Muscle layer of duodenum (tissue), 2 donors: Measurements from ENCODE around the gene SPOP.
A peak's percentile ranks its signal among the peaks of the same experiment; 100 is the strongest.
"Not testable (repeated sequence)": the region's sequence is repeated elsewhere in the genome, so short reads cannot be mapped to it uniquely, and the experiment has no call there.

Experiments
- H3K27ac ChIP-seq: one replicate; pipeline ENCODE4 v1.7.0; 2013; ENCODE audit warnings: mild to moderate bottlenecking, low read length
- H3K27me3 ChIP-seq: one replicate; pipeline ENCODE4 v1.7.0; 2013; ENCODE audit warnings: low read depth, mild to moderate bottlenecking, control low read depth, low read length
- H3K36me3 ChIP-seq, 2 donors: one replicate each; pipeline ENCODE4 v1.7.0; 2013; ENCODE audit warnings: low read length in 2 of 2, control low read depth in 1 of 2, mild to moderate bottlenecking in 1 of 2; ENCODE audit not compliant: insufficient read depth in 2 of 2, control insufficient read depth in 1 of 2
- H3K4me1 ChIP-seq, 2 donors: one replicate each; pipeline ENCODE4 v1.7.0; 2013; ENCODE audit warnings: low read length in 2 of 2, mild to moderate bottlenecking in 2 of 2, control low read depth in 1 of 2, moderate library complexity in 1 of 2; ENCODE audit not compliant: insufficient read depth in 2 of 2, control insufficient read depth in 1 of 2
- H3K4me3 ChIP-seq, 2 donors: one replicate each; pipeline ENCODE4 v1.7.0; 2013; ENCODE audit warnings: low read length in 2 of 2, low read depth in 1 of 2, mild to moderate bottlenecking in 1 of 2
- H3K9me3 ChIP-seq, 2 donors: one replicate each; pipeline ENCODE4 v1.7.0; 2013; ENCODE audit warnings: low read length in 2 of 2, control low read depth in 1 of 2, mild to moderate bottlenecking in 1 of 2; ENCODE audit not compliant: control insufficient read depth in 1 of 2
- donor health status: healthy.

SPOP gene

GRCh38 chr17:49677933-49678847 is at the start of gene SPOP:
TSS of gene SPOP (minus strand) at chr17:49678097. CDS start at chr17:49622810, 55,287 bp downstream.
- peaks cover 15 to 31% of the 10 kb centered on the region in 2 donors for H3K4me1 ChIP-seq
- H3K4me3 ChIP-seq, result peak within 1 kb of the TSS; percentile 59 to 62
- no peaks in the 10 kb centered on the region for H3K9me3 ChIP-seq
- peaks cover 0 to 3% of the 10 kb centered on the region in 2 donors for H3K36me3 ChIP-seq
- H3K27ac ChIP-seq, result peak within 1 kb of the TSS; percentile 54
- H3K27me3 ChIP-seq, result no peaks in the 10 kb centered on the region

DNA sequence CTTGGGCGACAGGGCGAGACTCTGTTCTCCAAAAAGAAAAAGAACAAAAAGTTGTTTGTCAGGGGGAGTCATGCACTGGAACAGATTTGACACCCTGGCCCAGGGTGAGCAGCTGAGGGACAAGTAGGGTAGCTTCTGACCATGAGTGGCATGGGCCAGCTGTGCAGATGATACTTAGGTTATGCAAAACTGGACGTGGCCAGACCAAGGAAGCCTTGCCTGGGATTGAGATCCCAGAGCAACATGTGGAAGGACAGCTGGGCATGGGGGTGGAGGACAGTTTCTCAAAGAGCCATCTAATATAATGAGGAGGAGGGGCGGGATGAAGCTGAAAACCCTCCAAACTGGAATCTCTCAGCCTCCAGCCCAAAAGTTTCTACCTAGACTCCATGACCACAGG is 49.5 kb upstream of the SPOP start:
- Histone ChIP-seq H3K4me1 (peaks cover 23 to 83% of the 10 kb centered on the region in 2 donors), H3K27ac (no peak overlapping the region), H3K36me3 (peaks cover 0 to 5% of the 10 kb centered on the region in 2 donors), H3K9me3 (no peaks in the 10 kb centered on the region), H3K4me3 (no peak overlapping the region), H3K27me3 (no peaks in the 10 kb centered on the region)

- Histone ChIP-seq H3K27me3 (no peaks in the 10 kb centered on the region), H3K4me3 (no peak overlapping the region), H3K36me3 (peaks cover 0 to 10% of the 10 kb centered on the region in 2 donors), H3K4me1 (peaks cover 27 to 76% of the 10 kb centered on the region in 2 donors), H3K27ac (no peak overlapping the region), H3K9me3 (no peaks in the 10 kb centered on the region)
These were observed 47.7 kb upstream of the SPOP start for GRCh38 chr17:49725452-49726130.

GRCh38 chr17:49724552-49724951 is 46.7 kb upstream of the SPOP start:
- not testable (repeated sequence) for H3K27me3 ChIP-seq, H3K27ac ChIP-seq, H3K4me3 ChIP-seq, H3K9me3 ChIP-seq
- H3K4me1 ChIP-seq, result peaks cover 23 to 66% of the 10 kb centered on the region in 2 donors
- peaks cover 10 to 18% of the 10 kb centered on the region in 2 donors for H3K36me3 ChIP-seq

GRCh38 chr17:49723423-49723822 is 45.5 kb upstream of the SPOP start:
- Histone ChIP-seq H3K4me1 (peaks cover 20 to 54% of the 10 kb centered on the region in 2 donors), H3K9me3 (no peaks in the 10 kb centered on the region), H3K27ac (peak overlapping the region; percentile 56), H3K27me3 (no peaks in the 10 kb centered on the region), H3K4me3 (peak overlapping the region in 1 of 2 donors; percentile 27), H3K36me3 (peaks cover 12 to 27% of the 10 kb centered on the region in 2 donors)

DNA sequence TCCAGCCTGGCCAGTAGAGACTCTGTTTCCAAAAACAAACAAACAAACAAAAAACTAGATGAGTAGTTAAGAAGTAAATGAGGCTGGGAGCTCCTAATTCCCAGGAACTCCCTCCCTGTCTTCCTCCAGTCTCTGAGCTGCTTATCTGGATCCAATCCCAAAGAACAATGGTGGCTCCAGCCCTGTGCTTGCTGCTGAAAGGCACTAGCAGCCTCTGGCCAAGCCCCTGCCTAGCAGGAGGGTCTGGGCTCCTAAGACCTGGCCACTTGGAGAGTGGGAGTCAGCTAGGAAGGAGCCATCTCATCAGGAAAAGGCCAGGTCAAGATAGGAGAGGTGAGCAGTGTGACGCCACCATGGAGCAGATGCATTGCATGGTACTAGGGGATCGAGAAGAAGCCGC is 44.2 kb upstream of the SPOP start:
- Histone ChIP-seq H3K4me1 (peaks cover 12 to 41% of the 10 kb centered on the region in 2 donors), H3K4me3 (no peak overlapping the region), H3K27ac (no peak overlapping the region), H3K27me3 (no peaks in the 10 kb centered on the region), H3K9me3 (no peaks in the 10 kb centered on the region), H3K36me3 (peaks cover 23 to 40% of the 10 kb centered on the region in 2 donors)

- Histone ChIP-seq H3K27ac (no peak overlapping the region), H3K4me1 (peaks cover 4 to 5% of the 10 kb centered on the region in 2 donors), H3K36me3 (peaks cover 36 to 76% of the 10 kb centered on the region in 2 donors), H3K27me3 (no peaks in the 10 kb centered on the region), H3K4me3 (no peak overlapping the region), H3K9me3 (no peaks in the 10 kb centered on the region)
These were observed 39.5 kb upstream of the SPOP start for GRCh38 chr17:49717371-49717861.

- H3K4me1 ChIP-seq, result no peaks in the 10 kb centered on the region
- peaks cover 36 to 82% of the 10 kb centered on the region in 2 donors for H3K36me3 ChIP-seq
- H3K9me3 ChIP-seq, result no peaks in the 10 kb centered on the region
- no peaks in the 10 kb centered on the region for H3K27me3 ChIP-seq
- no peak overlapping the region for H3K4me3 ChIP-seq
- H3K27ac ChIP-seq, result no peak overlapping the region
These were observed 38.9 kb upstream of the SPOP start for GRCh38 chr17:49716668-49717364.

GRCh38 chr17:49715717-49716279 is 37.9 kb upstream of the SPOP start:
- no peaks in the 10 kb centered on the region for H3K27me3 ChIP-seq
- no peaks in the 10 kb centered on the region for H3K4me1 ChIP-seq
- H3K27ac ChIP-seq, result no peak overlapping the region
- no peak overlapping the region for H3K4me3 ChIP-seq
- H3K36me3 ChIP-seq, result peaks cover 36 to 85% of the 10 kb centered on the region in 2 donors
- H3K9me3 ChIP-seq, result no peaks in the 10 kb centered on the region

- Histone ChIP-seq H3K36me3 (peaks cover 32 to 84% of the 10 kb centered on the region in 2 donors), H3K4me1 (no peaks in the 10 kb centered on the region), H3K9me3 (no peaks in the 10 kb centered on the region), H3K27me3 (no peaks in the 10 kb centered on the region), H3K27ac (no peak overlapping the region), H3K4me3 (no peak overlapping the region)
These were observed 37.3 kb upstream of the SPOP start for GRCh38 chr17:49715216-49715615.
